ENCODE data around the gene VPS8.

Gene VPS8

GRCh38 chr3:185090811-185091210, 278.8 kb downstream of the VPS8 start:
- TF ChIP-seq TEAD4 (IDR thresholded peaks at IDR 0.05): no peak
- no peak for TF ChIP-seq ZBTB7A (IDR thresholded peaks at IDR 0.05; ENCODE audit: low read depth)
- no peak for TF ChIP-seq EP300 (IDR thresholded peaks at IDR 0.05; ENCODE audit: borderline replicate concordance)
- TF ChIP-seq TAF1 (IDR thresholded peaks at IDR 0.05; ENCODE audit: low read depth): no peak
- TF ChIP-seq NFIC (IDR thresholded peaks at IDR 0.05): no peak
- no peak for TF ChIP-seq TCF12 (IDR thresholded peaks at IDR 0.05; ENCODE audit: low read depth)
- TF ChIP-seq, protein P1, sequence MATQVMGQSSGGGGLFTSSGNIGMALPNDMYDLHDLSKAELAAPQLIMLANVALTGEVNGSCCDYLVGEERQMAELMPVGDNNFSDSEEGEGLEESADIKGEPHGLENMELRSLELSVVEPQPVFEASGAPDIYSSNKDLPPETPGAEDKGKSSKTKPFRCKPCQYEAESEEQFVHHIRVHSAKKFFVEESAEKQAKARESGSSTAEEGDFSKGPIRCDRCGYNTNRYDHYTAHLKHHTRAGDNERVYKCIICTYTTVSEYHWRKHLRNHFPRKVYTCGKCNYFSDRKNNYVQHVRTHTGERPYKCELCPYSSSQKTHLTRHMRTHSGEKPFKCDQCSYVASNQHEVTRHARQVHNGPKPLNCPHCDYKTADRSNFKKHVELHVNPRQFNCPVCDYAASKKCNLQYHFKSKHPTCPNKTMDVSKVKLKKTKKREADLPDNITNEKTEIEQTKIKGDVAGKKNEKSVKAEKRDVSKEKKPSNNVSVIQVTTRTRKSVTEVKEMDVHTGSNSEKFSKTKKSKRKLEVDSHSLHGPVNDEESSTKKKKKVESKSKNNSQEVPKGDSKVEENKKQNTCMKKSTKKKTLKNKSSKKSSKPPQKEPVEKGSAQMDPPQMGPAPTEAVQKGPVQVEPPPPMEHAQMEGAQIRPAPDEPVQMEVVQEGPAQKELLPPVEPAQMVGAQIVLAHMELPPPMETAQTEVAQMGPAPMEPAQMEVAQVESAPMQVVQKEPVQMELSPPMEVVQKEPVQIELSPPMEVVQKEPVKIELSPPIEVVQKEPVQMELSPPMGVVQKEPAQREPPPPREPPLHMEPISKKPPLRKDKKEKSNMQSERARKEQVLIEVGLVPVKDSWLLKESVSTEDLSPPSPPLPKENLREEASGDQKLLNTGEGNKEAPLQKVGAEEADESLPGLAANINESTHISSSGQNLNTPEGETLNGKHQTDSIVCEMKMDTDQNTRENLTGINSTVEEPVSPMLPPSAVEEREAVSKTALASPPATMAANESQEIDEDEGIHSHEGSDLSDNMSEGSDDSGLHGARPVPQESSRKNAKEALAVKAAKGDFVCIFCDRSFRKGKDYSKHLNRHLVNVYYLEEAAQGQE (IDR thresholded peaks at IDR 0.05; ENCODE audit: low read depth): no peak
- TF ChIP-seq EGR1 (IDR thresholded peaks at IDR 0.05): no peak
- TF ChIP-seq RAD21 (IDR thresholded peaks at IDR 0.05; ENCODE audit: low read depth): no peak

GRCh38 chr3:185093116-185093515, 281.1 kb downstream of the VPS8 start:
- no peak for TF ChIP-seq EGR1 (IDR thresholded peaks at IDR 0.05)

DNA sequence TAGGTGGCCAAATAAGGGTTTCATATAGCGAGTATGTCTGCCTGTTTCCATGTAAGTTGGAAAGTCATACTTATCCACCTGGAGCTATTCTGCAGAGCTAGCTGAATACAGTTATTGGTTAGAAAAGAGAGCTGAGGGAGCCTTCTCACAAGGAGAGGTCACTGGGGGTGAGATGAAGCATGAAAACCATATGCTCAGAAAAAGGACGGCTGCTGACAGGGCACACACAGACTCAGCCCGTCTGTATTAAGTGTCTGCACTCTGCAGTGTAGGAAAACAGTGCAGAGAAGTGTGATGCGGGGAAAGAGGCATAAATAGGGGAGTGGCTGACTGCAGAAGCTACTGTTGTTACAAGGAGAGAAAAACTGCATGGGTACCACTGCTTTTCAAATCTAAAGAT, 282.7 kb downstream of the VPS8 start:
- TF ChIP-seq, protein P1 (IDR thresholded peaks at IDR 0.05; ENCODE audit: low read depth): no peak
- TF ChIP-seq ZBTB7A (IDR thresholded peaks at IDR 0.05; ENCODE audit: low read depth): no peak
- no peak for TF ChIP-seq FOXM1 (IDR thresholded peaks at IDR 0.05; ENCODE audit: borderline replicate concordance, low read depth)
- no peak for TF ChIP-seq TCF12 (IDR thresholded peaks at IDR 0.05; ENCODE audit: low read depth)
- TF ChIP-seq RAD21 (IDR thresholded peaks at IDR 0.05; ENCODE audit: low read depth): no peak
- TF ChIP-seq EP300 (IDR thresholded peaks at IDR 0.05; ENCODE audit: borderline replicate concordance): no peak
- no peak for TF ChIP-seq TEAD4 (IDR thresholded peaks at IDR 0.05)
